Heart right ventricle (tissue), 16 donors: Measurements from ENCODE around the gene PERM1. TPM values are rescaled to one million over a fixed set of nuclear protein-coding genes. Genes with fewer than 3 reads are reported as not detected.

Experiments used
- ATAC-seq, 8 donors: fragments of 200-7000 bp; cut with Tn5 transposase; one replicate each; pipeline ENCODE4 v1.9.1; 2020; ENCODE audit warnings: mild to moderate bottlenecking in 8 of 8, moderate library complexity in 8 of 8, moderate number of reproducible peaks in 1 of 8
- DNase-seq, 2 donors: peaks; one replicate each; pipeline ENCODE4 v3.0.0-alpha.2; 2020
- H3K27ac ChIP-seq, 10 donors: fragments of 200-600 bp; sonication (generic) in 2 of 10; one replicate each; pipeline versions ENCODE4 v1.5.0 to v1.8.0; 2020 to 2022; ENCODE audit warnings: mild to moderate bottlenecking in 3 of 10
- H3K27me3 ChIP-seq, 7 donors: fragments of 200-600 bp; one replicate each; pipeline ENCODE4 v1.8.0; 2021 to 2022; ENCODE audit warnings: mild to moderate bottlenecking in 2 of 7
- H3K36me3 ChIP-seq, 9 donors: fragments of 200-600 bp; sonication (generic) in 1 of 9; one replicate each; pipeline versions ENCODE4 v1.5.0 to v1.8.0; 2020 to 2022; ENCODE audit warnings: mild to moderate bottlenecking in 2 of 9
- H3K4me1 ChIP-seq, 9 donors: fragments of 200-600 bp; sonication (generic) in 1 of 9; one replicate each; pipeline versions ENCODE4 v1.5.0 to v1.8.0; 2020 to 2022; ENCODE audit warnings: mild to moderate bottlenecking in 4 of 9
- H3K4me3 ChIP-seq, 10 donors: fragments of 200-600 bp; sonication (generic) in 2 of 10; one replicate each; pipeline versions ENCODE4 v1.5.0 to v1.8.0; 2020 to 2022; ENCODE audit warnings: mild to moderate bottlenecking in 7 of 10, moderate library complexity in 2 of 10
- H3K9me3 ChIP-seq, 11 donors: fragments of 200-600 bp in 10 of 11; sonication (generic) in 2 of 11; one replicate each; pipeline versions ENCODE4 v1.5.0 to v1.8.0; 2013 to 2022; ENCODE audit warnings: mild to moderate bottlenecking in 2 of 11, control low read depth in 1 of 11, moderate library complexity in 1 of 11
- WGBS, 2 donors: extraction: QIAGEN DNeasy Blood & Tissue Kit; methylation state at CpG; one replicate each; pipeline ENCODE4 v1.1.7; 2013; ENCODE audit warnings: inconsistent platforms in 1 of 2; 5-methylcytosine and 5-hydroxymethylcytosine counted together
- intact Hi-C, 10 donors: fragments of 100-400 bp; cut with DNase I; formaldehyde crosslinking; loops; one replicate each; pipeline versions ENCODE4 v1.11.1 to v1.14.2; 2022
- polyA plus RNA-seq, 2 donors: library from polyadenylated mRNA; stranded (reverse); fragments of 200-250 nt; gene quantifications; one replicate each; pipeline ENCODE4 v1.2.3, GENCODE V29; 2013
- total RNA-seq, 10 donors: library from RNA; stranded (reverse); fragmentation: NEBNext Ultra II Directional in 3 of 10; extraction: Animal tissue kit (Norgen Biotek cat#: 25700) in 3 of 10; gene quantifications; one replicate each; pipeline versions ENCODE4 v1.2.1 to v1.2.4, GENCODE V29; 2021 to 2023
- TF ChIP-seq, protein P1 (sequence below), 9 donors: fragments of 200-600 bp; sonication (generic) in 2 of 9; IDR thresholded peaks; one replicate each; pipeline versions ENCODE4 v1.5.0 to v1.8.0; 2021 to 2022; ENCODE audit warnings: antibody characterized with exemption in 9 of 9, mild to moderate bottlenecking in 5 of 9, moderate library complexity in 1 of 9
- donor health status: Arrhythmogenic right ventricular cardiomyopathy.
- donor health status: ischemic (EF 13 %, LVEDD 7.1; RV severe dilation, severe dysfunction).
- donor health status: healthy with polysubstance abuse.
- donor health status: DM: no; HTN: yes; CAD: no.
- donor health status: DM: no; HTN: no; CAD: no.
- donor health status: ischemic (EF 25% LVEDD 6.9; RV normal size, moderate dysfunction).
- donor health status: ischemic (EF 25% LVEDD 5.7; RV mildly dilated, moderate dysfunction).
- donor health status: healthy.
- donor health status: DM: yes; HTN: yes; CAD: no.
- donor health status: Ischemic cardiomyopathy.
- donor health status: ischemic (EF 35%, LVEDD 5.7; RV mildly dilated, moderate dysfunction).
- donor health status: nonischemic (EF 11% LVEDD 7.7; RV severe dilation, severe dysfunction).
- donor health status: DM: yes; HTN: yes; CAD: no.
- donor health status: PGD.
- donor health status: ischemic (EF 29% LVEDD 5.4; RV normal size, mild dysfunction).
- donor health status: nonischemic (EF 23%, LVEDD 6.1; RV moderate dilation, normal function).

PERM1 gene
- total and polyA plus RNA-seq, 12 donors, result 55.1 to 513 (median 122) TPM

DNA sequence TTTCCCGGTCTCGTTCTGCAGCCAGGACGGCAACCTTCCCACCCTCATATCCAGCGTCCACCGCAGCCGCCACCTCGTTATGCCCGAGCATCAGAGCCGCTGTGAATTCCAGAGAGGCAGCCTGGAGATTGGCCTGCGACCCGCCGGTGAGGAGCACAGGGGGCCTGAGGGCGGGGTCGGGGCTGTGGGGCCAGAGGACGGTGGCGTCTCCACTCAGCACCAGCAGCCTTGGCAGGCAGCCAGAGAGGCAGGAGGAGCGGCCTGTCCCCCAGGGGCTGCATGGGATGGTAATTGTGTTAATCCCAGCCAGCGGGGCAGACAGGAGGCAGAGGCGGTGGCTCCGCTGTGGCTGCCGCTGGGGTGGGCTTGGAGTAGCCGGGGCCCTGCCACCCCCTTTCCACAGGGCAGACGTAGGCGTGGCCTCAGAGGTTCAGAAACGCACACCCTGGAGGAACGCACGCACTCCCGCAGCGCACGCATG, 46.1 kb downstream of the PERM1 start:
- no peaks in the 10 kb centered on the region for H3K36me3 ChIP-seq
- no peak for ATAC-seq
- TF ChIP-seq, protein P1, sequence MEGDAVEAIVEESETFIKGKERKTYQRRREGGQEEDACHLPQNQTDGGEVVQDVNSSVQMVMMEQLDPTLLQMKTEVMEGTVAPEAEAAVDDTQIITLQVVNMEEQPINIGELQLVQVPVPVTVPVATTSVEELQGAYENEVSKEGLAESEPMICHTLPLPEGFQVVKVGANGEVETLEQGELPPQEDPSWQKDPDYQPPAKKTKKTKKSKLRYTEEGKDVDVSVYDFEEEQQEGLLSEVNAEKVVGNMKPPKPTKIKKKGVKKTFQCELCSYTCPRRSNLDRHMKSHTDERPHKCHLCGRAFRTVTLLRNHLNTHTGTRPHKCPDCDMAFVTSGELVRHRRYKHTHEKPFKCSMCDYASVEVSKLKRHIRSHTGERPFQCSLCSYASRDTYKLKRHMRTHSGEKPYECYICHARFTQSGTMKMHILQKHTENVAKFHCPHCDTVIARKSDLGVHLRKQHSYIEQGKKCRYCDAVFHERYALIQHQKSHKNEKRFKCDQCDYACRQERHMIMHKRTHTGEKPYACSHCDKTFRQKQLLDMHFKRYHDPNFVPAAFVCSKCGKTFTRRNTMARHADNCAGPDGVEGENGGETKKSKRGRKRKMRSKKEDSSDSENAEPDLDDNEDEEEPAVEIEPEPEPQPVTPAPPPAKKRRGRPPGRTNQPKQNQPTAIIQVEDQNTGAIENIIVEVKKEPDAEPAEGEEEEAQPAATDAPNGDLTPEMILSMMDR (IDR thresholded peaks at IDR 0.05), result no peak
- H3K4me1 ChIP-seq, result peaks cover 3 to 29% (median 21%) of the 10 kb centered on the region in 9 donors
- whole genome bisulfite sequencing, 2 donors, result 6 to 13% methylated on average over 30 of the region's 30 CpGs
- peaks cover 23 to 87% (median 80%) of the 10 kb centered on the region in 7 donors for H3K27me3 ChIP-seq
- H3K27ac ChIP-seq, result no peak overlapping the region
- intact Hi-C loops, result loop anchor here in 1 of 10 donors (5.0 kb wide), 1 partner anchor 33 kb away; no protein-coding TSS in a partner anchor
- no peaks in the 10 kb centered on the region for H3K9me3 ChIP-seq
- no peak overlapping the region for H3K4me3 ChIP-seq
- no peak for DNase-seq

DNA sequence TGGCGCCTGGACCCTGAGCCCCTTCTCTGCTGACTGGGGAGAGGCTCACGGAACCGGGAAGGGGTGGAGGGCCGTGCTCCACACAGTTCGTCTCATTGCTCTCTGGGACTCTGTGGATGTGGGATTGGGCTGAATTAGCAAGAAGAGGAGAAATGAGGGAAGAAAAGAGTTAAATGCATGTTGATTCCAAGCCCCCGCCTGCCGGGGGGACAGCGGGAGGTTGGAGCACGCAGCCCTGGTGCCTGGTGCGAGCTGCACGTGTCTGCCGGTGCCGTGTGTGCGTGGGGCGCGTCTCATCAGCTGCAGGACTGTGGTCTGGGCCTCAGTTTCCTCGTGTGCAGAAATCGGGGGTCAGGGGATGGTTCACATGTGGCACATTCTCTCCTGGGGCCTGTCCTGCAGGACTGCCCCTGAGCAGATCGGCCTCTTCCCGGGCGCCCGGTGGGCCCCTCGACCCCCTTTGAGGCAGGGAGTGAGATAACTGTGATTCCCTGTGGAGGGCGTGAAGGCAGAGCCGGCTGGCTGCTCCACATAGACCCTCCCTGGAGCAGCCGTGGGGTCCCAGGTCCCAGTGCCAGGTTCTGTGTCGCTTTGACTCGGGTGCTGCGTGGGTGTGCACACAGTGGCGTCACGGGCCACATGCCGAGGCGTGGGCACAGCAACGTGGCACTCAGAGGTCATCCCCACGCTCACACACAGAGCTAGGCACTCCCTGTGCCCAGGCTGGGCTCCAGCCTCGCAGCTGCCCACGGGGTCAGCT, 46.7 kb downstream of the PERM1 start:
- ATAC-seq, result no peak
- H3K4me1 ChIP-seq, result peaks cover 3 to 23% (median 16%) of the 10 kb centered on the region in 9 donors
- no peaks in the 10 kb centered on the region for H3K9me3 ChIP-seq
- H3K36me3 ChIP-seq, result no peaks in the 10 kb centered on the region
- no peak for DNase-seq
- WGBS, 2 donors, result 7 to 8% methylated on average over 37 of the region's 37 CpGs
- peak overlapping the region in 1 of 10 donors; percentile 6 for H3K4me3 ChIP-seq
- no peak overlapping the region for H3K27ac ChIP-seq
- TF ChIP-seq, protein P1 (IDR thresholded peaks at IDR 0.05), result no peak
- intact Hi-C loops, result loop anchor here in 1 of 10 donors (5.0 kb wide), 1 partner anchor 33 kb away; no protein-coding TSS in a partner anchor
- peaks cover 23 to 84% (median 75%) of the 10 kb centered on the region in 7 donors for H3K27me3 ChIP-seq

DNA sequence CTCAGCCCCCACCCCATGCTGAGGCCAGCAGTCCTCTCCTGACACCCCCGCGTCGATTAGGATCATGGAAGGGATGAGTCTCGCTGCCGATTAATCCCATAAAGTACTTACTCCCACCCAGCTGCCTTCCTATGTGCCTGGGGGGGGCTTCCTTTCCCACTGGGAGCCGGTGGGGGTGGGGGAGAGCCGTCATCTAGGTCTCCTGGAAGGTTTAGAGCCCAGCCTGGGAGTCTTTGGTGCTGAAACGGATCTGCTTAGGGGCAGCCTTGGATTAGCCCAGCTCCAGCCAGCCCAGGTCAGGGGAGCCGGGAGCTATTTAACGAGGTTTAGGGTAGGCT, 48.3 kb downstream of the PERM1 start:
- Histone ChIP-seq H3K36me3 (no peaks in the 10 kb centered on the region), H3K27ac (no peak overlapping the region), H3K4me3 (no peak overlapping the region), H3K27me3 (peaks cover 23 to 85% (median 80%) of the 10 kb centered on the region in 7 donors), H3K9me3 (no peaks in the 10 kb centered on the region), H3K4me1 (peaks cover 3 to 16% (median 11%) of the 10 kb centered on the region in 9 donors)
- TF ChIP-seq, protein P1 (IDR thresholded peaks at IDR 0.05), result no peak
- DNase-seq, result no peak
- WGBS, 2 donors, result 19 to 22% methylated on average over 10 of the region's 10 CpGs
- intact Hi-C loops, result no loop called here
- ATAC-seq, result no peak

DNA sequence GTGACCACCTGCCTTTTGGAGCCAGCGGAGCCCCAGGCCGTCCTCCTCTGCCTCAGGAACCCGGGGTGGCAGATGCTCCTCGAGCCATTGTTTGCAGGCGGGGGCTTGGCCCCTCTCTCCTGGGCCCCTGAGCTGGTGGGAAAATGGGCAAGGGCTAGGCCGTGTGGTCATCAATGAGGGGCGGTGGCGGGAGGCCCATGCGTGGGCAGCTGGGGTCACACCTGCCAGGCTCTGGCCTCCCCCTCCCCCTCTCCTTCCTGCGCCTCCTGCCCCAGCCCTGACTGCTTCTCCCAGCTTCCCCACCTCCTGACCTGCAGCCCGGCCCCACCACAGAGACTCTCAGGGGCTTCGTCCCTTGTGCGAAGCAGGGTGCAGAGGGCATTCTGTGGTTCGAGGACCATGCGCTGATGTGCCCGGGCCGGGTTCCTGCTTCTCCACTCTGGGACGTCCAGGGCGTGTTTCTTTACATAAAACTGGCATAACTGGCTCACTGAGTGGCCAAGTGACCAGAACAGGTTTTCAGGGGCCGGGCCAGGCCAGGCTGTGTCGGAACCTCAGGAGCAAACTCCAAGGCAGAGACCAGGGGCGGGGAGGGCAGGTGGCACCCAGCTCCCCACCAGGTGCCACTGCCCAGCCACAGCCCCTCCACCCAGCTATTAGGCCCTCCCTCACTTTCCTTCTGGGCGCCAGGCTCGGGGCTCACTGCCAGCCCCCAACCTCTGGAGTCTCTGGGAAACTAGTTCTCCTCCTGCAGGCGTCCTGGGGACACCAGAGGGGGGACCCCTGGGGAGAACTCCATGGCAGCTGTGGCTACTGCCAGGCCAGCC, 48.9 kb downstream of the PERM1 start:
- DNase-seq (no peak), ATAC-seq (no peak)
- peaks cover 3 to 16% (median 11%) of the 10 kb centered on the region in 9 donors for H3K4me1 ChIP-seq
- H3K9me3 ChIP-seq, result no peaks in the 10 kb centered on the region
- intact Hi-C loops, result no loop called here
- TF ChIP-seq, protein P1 (IDR thresholded peaks at IDR 0.05), result no peak
- WGBS, 2 donors, result 75 to 80% methylated on average over 25 of the region's 25 CpGs
- no peaks in the 10 kb centered on the region for H3K36me3 ChIP-seq
- peaks cover 23 to 87% (median 78%) of the 10 kb centered on the region in 7 donors for H3K27me3 ChIP-seq
- no peak overlapping the region for H3K27ac ChIP-seq
- no peak overlapping the region for H3K4me3 ChIP-seq
